HG03196 (cell line): Measurements from ENCODE around the gene CD68.

Source experiments
- ATAC-seq: cut with Tn5 transposase; IDR thresholded peaks from one replicate; pipeline ENCODE4 v1.9.1; 2021; ENCODE audit not compliant: unreplicated experiment

Gene CD68

DNA sequence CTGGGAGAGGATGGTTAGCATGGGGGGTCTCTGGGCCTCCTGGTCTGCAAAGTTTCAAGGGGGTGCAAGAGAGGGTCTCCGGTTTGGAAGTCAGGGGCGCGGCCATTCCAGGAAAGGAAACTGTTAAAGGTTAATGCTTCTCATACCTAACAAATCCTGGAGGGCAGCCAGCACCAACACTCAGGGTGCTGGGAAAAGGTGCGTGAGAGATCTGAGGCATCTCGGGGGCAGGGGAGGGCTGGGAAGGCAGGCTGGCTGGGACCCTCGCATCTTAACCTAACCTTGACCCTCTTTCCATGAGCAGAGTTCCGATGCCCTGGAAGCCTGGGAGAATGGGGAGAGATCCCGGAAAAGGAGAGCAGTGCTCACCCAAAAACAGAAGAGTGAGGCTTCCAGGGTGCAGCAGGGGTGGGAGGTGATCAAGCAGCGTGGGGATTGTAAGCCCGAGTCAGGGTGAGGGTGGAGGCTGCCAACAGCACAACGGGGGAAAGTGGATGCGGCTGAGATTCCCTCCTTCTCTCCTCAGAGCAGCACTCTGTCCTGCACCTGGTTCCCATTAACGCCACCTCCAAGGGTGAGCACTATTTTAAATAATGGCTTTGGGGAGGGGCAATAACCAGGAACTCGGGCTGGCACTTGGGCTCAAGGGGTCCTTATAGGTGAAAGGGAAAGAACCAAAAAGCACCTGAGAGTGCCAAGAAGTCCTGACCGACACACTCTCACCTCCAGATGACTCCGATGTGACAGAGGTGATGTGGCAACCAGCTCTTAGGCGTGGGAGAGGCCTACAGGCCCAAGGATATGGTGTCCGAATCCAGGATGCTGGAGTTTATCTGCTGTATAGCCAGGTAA, 19.9 kb upstream of the CD68 start:
- no peak for ATAC-seq

DNA sequence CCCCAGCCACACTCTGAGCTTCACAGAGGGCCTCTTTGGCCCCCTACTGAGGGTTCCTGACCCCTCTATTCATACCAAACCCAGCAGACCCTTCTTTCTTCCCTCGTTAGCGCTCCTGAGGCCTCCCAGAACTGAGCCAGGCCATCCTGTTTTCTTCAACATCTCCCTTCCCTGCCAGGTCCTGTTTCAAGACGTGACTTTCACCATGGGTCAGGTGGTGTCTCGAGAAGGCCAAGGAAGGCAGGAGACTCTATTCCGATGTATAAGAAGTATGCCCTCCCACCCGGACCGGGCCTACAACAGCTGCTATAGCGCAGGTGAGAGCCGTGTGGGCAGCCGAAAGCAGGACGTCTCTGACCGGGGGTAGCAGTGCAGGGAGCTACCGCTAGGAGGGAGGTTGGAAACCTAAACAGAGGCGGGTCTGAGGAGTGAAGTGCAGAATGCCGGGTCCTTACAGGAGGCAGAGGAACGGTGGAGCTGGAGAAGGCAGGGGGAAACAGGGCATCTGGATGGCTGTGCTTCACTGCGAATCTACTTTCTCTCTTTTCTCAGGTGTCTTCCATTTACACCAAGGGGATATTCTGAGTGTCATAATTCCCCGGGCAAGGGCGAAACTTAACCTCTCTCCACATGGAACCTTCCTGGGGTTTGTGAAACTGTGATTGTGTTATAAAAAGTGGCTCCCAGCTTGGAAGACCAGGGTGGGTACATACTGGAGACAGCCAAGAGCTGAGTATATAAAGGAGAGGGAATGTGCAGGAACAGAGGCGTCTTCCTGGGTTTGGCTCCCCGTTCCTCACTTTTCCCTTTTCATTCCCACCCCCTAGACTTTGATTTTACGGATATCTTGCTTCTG, 19.0 kb upstream of the CD68 start:
- ATAC-seq: no peak

DNA sequence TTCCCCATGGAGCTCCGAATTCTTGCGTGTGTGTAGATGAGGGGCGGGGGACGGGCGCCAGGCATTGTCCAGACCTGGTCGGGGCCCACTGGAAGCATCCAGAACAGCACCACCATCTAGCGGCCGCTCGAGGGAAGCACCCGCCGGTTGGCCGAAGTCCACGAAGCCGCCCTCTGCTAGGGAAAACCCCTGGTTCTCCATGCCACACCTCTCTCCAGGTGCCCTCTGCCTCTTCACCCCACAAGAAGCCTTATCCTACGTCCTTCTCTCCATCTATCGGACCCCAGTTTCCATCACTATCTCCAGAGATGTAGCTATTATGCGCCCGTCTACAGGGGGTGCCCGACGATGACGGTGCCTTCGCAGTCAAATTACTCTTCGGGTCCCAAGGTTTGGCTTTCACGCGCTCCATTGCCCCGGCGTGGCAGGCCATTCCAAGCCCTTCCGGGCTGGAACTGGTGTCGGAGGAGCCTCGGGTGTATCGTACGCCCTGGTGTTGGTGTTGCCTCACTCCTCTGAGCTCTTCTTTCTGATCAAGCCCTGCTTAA, 18.3 kb upstream of the CD68 start:
- ATAC-seq: peak; percentile 48

DNA sequence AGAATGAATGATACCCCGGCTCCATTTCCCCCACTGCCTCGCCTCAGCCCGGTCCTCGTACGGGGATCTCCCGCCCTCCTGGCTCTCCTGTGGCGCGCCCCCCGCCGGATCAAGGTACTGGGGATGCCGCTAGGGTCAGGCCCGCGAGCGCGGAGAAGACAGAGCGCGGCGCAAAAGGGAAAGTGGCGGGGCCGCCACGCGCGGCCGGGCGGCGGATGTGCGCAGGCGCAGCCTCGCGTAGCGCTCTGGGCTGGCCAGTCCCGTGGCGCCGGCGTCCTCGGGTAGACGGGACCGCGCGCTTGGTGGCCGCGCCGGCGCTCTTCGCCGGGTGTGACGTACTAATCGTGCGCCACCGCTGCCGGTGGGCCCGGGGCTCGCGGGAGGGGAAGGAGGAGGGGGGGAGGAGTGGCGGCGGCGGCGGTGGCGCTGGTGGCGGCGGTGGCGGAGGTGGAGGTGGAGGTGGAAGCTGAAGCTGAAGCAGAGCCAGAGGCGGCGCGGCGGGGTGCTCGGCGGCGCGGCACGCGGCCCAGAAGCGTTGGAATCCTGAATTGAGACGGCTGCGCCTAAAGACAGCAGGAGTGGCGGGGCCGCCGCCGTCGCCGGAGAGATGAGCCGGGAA, 17.7 kb upstream of the CD68 start, which contains the start of gene SENP3:
TSS of gene SENP3 (plus strand) at position 331 of the 619 bp plus-strand sequence. CDS start 1,158 bp downstream, outside the sequence.
- ATAC-seq: peak; percentile 48

DNA sequence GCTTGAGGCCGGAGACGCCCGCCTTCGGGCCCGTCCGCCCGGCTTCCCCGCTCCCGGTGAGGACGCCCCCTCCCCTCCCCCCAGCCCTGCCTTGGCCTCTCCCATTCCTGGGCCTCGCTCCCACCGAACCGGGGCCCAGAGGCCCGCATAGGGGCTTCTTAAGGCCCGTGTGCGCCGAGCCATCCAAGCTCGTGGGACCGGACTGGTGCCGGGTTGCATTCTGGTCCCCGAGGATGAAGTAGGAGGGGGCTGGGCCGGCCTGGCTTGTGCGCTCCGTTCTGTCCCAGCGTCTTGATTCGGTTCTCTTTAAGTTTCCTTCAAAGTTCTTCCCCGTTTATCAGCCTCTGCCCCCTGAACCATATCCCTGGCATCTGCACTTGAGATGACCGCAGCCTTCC, 17.2 kb upstream of the CD68 start:
- no peak for ATAC-seq

DNA sequence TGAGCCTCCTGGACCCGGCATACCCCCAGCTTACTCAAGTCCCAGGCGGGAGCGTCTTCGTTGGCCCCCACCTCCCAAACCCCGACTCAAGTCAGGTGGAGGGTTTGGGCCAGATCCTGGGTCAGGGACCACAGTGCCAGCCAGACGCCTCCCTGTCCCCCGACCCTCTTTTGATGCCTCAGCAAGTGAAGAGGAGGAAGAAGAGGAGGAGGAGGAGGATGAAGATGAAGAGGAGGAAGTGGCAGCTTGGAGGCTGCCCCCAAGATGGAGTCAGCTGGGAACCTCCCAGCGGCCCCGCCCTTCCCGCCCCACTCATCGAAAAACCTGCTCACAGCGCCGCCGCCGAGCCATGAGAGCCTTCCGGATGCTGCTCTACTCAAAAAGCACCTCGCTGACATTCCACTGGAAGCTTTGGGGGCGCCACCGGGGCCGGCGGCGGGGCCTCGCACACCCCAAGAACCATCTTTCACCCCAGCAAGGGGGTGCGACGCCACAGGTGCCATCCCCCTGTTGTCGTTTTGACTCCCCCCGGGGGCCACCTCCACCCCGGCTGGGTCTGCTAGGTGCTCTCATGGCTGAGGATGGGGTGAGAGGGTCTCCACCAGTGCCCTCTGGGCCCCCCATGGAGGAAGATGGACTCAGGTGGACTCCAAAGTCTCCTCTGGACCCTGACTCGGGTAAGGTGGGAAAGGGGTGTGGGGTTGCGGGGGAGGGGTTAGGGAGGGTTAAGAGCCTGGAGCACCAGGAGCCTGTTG, 16.1 kb upstream of the CD68 start:
- ATAC-seq: no peak

DNA sequence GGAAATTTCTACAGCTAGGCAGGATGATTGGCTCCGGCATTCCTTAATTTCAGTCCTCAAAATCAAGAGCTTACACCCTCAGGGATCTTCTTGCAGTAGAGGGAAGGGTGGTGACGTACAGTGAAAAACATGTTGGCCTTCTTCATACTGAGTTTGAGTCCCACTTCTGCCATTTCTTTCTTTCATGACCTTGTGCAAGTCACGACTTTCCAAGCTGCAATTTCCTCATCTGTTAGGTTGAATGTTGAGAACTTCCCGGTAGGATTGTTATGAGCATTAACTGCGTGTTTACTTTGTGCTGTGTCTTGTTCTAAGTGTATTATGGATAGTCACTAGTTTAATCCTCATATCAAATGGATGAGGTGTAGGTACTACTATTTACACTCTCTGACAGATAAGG, 9.9 kb upstream of the CD68 start:
- ATAC-seq: no peak

DNA sequence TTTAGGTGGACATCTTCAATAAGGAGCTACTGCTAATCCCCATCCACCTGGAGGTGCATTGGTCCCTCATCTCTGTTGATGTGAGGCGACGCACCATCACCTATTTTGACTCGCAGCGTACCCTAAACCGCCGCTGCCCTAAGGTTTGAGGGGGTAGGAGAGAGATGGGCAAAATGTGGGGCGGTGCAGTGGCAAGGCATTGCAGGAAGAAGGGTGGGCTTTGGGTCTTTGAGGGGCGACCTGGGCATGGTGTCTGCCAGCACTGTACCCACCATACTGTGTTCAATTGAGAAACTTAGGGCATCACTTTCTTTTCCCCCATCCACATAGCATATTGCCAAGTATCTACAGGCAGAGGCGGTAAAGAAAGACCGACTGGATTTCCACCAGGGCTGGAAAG, 9.1 kb upstream of the CD68 start:
- ATAC-seq: no peak

DNA sequence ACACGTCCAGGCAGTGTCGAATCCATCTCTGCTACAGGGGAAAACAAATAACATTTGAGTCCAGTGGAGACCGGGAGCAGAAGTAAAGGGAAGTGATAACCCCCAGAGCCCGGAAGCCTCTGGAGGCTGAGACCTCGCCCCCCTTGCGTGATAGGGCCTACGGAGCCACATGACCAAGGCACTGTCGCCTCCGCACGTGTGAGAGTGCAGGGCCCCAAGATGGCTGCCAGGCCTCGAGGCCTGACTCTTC, 7.2 kb upstream of the CD68 start:
- ATAC-seq: peak; percentile 87

DNA sequence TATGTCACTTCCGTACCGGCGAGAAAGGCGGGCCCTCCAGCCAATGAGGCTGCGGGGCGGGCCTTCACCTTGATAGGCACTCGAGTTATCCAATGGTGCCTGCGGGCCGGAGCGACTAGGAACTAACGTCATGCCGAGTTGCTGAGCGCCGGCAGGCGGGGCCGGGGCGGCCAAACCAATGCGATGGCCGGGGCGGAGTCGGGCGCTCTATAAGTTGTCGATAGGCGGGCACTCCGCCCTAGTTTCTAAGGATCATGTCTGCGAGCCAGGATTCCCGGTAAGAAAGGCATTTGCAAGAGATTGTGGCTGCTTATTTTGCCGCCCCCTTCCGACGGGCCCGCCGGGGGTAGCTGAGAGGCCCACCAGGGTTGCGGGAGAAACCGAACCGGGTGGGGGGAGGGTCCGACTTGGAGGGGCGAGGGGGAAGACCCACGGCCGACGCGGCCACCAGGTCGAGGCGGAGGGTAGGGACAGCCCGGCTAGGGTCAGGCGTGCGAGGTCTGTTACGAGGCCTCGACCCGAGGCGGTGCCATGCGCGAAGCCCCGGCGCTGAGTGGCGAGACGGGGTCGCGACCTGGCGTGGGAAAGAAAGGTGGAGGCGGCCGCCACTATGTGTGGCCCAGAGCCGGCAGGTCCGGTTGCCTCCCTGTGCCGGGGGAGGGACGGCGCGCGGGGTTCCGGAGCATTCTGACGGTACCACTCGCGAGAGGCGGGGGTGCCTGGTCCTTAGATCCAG, 6.7 kb upstream of the CD68 start:
- peak; percentile 9 for ATAC-seq

DNA sequence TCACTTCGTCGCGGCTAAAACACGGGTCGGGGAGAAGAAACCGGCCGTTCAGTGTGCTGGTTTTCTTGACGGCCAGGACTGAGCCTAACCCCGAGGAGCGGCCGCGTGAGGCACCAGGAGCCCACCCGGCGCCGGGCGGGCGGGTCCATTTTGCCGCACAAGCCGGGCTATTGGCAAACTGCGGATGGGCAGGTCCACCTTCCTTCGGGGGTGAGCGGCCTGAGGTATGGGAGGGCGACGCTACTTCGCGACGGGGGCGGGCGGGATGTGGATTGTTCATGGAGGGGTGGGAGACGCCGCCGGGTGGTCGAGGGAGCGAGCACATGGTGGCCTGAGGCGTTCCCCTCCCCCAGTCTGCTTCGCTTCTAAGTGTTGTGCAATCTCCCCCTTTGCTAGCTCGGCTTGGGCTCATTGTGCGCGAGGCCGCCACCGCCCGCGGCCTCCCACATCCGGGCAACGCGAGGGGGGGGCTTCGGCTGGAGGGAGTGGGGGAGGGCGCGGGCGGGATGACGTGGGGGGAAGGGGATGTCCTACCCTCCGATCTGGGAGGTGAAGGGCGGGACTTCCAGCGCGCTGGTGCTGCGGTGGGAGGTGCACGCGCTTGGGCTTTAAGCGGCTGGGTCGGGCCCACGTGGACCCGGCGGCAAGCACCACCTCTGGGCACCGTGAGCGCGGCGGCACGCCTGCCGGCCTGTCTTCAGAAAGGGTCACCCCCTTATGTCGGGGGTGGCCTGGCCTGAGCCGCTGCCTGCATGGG, 5.9 kb upstream of the CD68 start:
- ATAC-seq: no peak

DNA sequence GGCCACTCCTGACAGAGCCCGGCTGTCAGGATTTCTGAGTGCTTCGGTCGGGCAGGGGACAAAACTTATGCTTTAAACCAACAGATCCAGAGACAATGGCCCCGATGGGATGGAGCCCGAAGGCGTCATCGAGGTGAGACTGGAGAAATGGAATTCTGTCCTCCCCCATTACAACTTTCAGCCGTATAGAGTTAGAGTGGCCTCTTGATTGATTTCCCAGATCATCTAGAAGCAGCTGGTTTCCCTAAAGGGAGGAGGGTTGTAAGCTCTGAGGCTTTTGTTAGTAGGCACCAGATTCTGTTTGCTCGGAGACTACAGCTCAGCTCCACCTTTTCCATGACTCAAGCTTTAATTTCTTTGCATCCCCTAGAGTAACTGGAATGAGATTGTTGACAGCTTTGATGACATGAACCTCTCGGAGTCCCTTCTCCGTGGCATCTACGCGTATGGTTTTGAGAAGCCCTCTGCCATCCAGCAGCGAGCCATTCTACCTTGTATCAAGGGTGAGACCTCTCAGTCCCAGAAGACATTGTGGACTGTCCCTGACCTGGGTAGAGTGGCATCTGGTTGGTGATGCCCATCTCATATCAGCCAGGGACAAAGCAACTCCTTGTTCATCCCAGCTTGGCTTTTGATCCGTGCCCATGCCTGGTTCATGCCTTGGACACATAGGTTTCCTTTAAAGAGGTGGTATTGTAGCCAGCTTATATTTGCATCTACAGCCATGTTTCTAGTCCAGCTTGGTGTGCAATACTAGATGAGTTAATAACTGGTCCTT, 5.1 kb upstream of the CD68 start:
- no peak for ATAC-seq

DNA sequence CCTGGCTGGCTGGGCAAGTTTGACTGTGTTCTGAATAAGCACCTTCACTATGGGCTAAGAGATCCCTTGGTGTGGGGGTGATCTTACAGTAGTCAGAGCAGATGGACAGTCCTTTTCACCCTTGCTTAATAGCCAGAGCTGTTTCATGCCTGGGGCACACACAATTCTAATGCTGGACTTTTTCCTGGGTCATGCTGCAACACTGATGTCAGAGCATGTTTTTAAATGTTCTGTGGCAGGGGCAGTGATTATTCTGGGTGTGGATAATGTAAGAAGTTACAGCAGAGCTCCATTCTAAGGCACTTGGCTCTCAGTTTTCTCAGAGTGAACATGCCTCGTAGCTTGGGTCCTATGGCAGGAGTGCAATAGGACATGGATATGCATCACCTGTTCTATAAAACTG, 4.0 kb upstream of the CD68 start:
- ATAC-seq: no peak

DNA sequence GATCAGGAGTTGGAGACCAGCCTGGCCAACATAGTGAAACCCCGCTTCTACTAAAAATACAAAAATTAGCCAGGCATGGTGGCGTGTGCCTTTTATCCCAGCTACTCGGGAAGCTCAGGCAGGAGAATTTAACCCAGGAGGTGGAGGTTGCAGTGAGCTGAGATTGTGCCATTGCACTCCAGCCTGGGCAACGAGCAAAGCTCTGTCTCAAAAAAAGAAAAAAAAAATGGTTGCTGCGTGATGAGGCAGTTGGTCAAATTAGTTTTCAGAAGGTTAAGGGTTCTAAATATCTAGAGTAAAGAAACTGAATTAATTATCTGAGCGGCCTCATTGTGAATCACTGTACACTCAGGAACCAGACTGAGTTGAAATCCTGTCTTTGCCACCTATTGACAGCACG, 3.5 kb upstream of the CD68 start:
- ATAC-seq: no peak

DNA sequence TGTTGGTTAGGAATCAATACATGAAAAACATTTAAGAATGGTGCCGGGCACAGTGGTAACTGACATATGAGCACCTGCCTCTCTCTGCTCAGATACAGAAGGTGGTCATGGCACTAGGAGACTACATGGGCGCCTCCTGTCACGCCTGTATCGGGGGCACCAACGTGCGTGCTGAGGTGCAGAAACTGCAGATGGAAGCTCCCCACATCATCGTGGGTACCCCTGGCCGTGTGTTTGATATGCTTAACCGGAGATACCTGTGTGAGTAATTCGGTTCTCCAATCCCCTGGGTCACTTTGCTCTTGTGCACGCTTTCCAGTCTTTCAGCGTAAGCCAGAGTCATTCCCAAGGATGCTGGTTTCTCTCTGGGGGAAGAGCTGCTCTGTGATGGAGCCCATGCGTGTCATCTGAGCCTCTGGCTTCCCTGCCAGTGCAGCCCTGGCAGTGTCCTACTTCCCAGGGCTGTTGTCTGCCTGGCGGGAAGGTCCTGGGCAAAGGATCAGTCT, 3.0 kb upstream of the CD68 start:
- ATAC-seq: no peak

DNA sequence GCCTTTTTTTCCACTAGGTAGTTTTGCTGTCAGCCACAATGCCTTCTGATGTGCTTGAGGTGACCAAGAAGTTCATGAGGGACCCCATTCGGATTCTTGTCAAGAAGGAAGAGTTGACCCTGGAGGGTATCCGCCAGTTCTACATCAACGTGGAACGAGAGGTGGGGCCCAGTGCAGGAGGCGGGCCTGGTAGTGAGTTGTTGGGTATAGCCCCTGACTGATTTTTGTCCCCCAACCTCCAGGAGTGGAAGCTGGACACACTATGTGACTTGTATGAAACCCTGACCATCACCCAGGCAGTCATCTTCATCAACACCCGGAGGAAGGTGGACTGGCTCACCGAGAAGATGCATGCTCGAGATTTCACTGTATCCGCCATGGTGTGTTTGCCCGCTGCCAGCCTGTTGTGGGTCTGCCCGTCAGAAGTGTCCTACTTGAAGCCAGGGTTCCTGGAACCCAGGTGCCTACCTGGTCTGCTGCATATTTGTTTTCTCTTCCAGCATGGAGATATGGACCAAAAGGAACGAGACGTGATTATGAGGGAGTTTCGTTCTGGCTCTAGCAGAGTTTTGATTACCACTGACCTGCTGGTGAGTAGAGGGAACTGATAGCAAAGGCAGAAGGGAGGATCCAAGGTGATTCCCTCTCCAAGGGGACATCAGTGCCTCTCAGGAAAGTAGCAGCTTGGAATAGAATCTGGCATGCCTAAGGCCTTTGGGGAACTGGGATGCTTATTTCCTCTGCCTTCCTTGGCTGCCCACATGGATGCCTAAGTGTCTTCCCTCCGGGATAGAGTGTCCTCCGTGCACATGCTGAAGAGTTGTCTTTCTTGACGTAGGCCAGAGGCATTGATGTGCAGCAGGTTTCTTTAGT, 1.9 kb upstream of the CD68 start:
- ATAC-seq: no peak

DNA sequence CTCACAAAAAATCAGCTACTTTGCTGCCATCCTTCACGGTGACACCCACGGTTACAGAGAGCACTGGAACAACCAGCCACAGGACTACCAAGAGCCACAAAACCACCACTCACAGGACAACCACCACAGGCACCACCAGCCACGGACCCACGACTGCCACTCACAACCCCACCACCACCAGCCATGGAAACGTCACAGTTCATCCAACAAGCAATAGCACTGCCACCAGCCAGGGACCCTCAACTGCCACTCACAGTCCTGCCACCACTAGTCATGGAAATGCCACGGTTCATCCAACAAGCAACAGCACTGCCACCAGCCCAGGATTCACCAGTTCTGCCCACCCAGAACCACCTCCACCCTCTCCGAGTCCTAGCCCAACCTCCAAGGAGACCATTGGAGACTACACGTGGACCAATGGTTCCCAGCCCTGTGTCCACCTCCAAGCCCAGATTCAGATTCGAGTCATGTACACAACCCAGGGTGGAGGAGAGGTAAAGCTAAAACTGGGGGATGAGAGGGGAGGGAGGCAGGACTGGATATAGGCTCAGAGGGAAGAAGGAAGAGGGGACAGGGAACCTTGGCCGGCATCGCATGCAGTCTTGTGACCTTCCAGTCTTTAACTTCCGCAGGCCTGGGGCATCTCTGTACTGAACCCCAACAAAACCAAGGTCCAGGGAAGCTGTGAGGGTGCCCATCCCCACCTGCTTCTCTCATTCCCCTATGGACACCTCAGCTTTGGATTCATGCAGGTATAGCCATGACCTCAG, 581 bp downstream of the CD68 start:
- no peak for ATAC-seq
